ENCODE data around the gene TMSB15C. TPM values are rescaled to one million over a fixed set of nuclear protein-coding genes. Genes with fewer than 3 reads are reported as not detected.
"Not testable (repeated sequence)": the region's sequence is repeated elsewhere in the genome, so short reads cannot be mapped to it uniquely, and the experiment has no call there.

TMSB15C gene
- 5.6 TPM for polyA plus RNA-seq (2013, experiment 1 of 2)
- 6.8 TPM for polyA plus RNA-seq (2013, experiment 2 of 2)

GRCh38 chrX:104075778-104076445, at the start of gene TMSB15C:
TMSB15C (minus strand) TSS chrX:104076236.
- H3K9me3 ChIP-seq (ENCODE audit: control insufficient read depth, low read length); H3K27ac ChIP-seq (ENCODE audit: low read depth, low read length, severe bottlenecking); H3K4me3 ChIP-seq (ENCODE audit: extremely low read depth, insufficient read depth, low read length, poor library complexity, severe bottlenecking); H3K4me1 ChIP-seq (ENCODE audit: control insufficient read depth, insufficient read depth, low read length, poor library complexity, severe bottlenecking); H3K36me3 ChIP-seq (ENCODE audit: control insufficient read depth, insufficient read depth, low read length): not testable (repeated sequence)
- no CpG with 5 or more reads among the region's 46 CpGs for WGBS, 2 experiments (ENCODE audit: insufficient coverage in 2 of 2)

- Histone ChIP-seq H3K9me3 (ENCODE audit: control insufficient read depth, low read length) (no peaks in the 10 kb centered on the region), H3K27ac (ENCODE audit: low read depth, low read length, severe bottlenecking) (no peak overlapping the region), H3K36me3 (ENCODE audit: control insufficient read depth, insufficient read depth, low read length) (no peaks in the 10 kb centered on the region), H3K4me3 (ENCODE audit: extremely low read depth, insufficient read depth, low read length, poor library complexity, severe bottlenecking) (no peak overlapping the region), H3K4me1 (ENCODE audit: control insufficient read depth, insufficient read depth, low read length, poor library complexity, severe bottlenecking) (no peaks in the 10 kb centered on the region)
- WGBS, 2 experiments (ENCODE audit: insufficient coverage in 2 of 2): 93 to 94% methylated on average over 3 of the region's 5 CpGs
Observed at GRCh38 chrX:104122829-104123228, 46.8 kb upstream of the TMSB15C start.

- WGBS, 2 experiments (ENCODE audit: insufficient coverage in 2 of 2): 80% methylated on average over 1 of the region's 1 CpG; no CpG with 5 or more reads in 1 of the 2 experiments
- H3K9me3 ChIP-seq (ENCODE audit: control insufficient read depth, low read length): no peaks in the 10 kb centered on the region
- H3K4me1 ChIP-seq (ENCODE audit: control insufficient read depth, insufficient read depth, low read length, poor library complexity, severe bottlenecking): no peaks in the 10 kb centered on the region
- H3K4me3 ChIP-seq (ENCODE audit: extremely low read depth, insufficient read depth, low read length, poor library complexity, severe bottlenecking): no peak overlapping the region
- H3K27ac ChIP-seq (ENCODE audit: low read depth, low read length, severe bottlenecking): no peak overlapping the region
- no peaks in the 10 kb centered on the region for H3K36me3 ChIP-seq (ENCODE audit: control insufficient read depth, insufficient read depth, low read length)
Observed at GRCh38 chrX:104118765-104119164, 42.7 kb upstream of the TMSB15C start.

GRCh38 chrX:104117759-104118158, 41.7 kb upstream of the TMSB15C start:
- no peaks in the 10 kb centered on the region for H3K4me1 ChIP-seq (ENCODE audit: control insufficient read depth, insufficient read depth, low read length, poor library complexity, severe bottlenecking)
- H3K36me3 ChIP-seq (ENCODE audit: control insufficient read depth, insufficient read depth, low read length): no peaks in the 10 kb centered on the region
- no peak overlapping the region for H3K4me3 ChIP-seq (ENCODE audit: extremely low read depth, insufficient read depth, low read length, poor library complexity, severe bottlenecking)
- H3K27ac ChIP-seq (ENCODE audit: low read depth, low read length, severe bottlenecking): no peak overlapping the region
- no peaks in the 10 kb centered on the region for H3K9me3 ChIP-seq (ENCODE audit: control insufficient read depth, low read length)

- 0% methylated on average over 5 of the region's 24 CpGs; no CpG with 5 or more reads in 1 of the 2 experiments for WGBS, 2 experiments (ENCODE audit: insufficient coverage in 2 of 2)
- H3K4me3 ChIP-seq (ENCODE audit: extremely low read depth, insufficient read depth, low read length, poor library complexity, severe bottlenecking): peak overlapping the region; percentile 47
- H3K27ac ChIP-seq (ENCODE audit: low read depth, low read length, severe bottlenecking): no peak overlapping the region
- no peaks in the 10 kb centered on the region for H3K4me1 ChIP-seq (ENCODE audit: control insufficient read depth, insufficient read depth, low read length, poor library complexity, severe bottlenecking)
- no peaks in the 10 kb centered on the region for H3K9me3 ChIP-seq (ENCODE audit: control insufficient read depth, low read length)
- no peaks in the 10 kb centered on the region for H3K36me3 ChIP-seq (ENCODE audit: control insufficient read depth, insufficient read depth, low read length)
Observed at GRCh38 chrX:104113222-104113965, 37.4 kb upstream of the TMSB15C start.

- Histone ChIP-seq H3K36me3 (ENCODE audit: control insufficient read depth, insufficient read depth, low read length) (no peaks in the 10 kb centered on the region), H3K4me1 (ENCODE audit: control insufficient read depth, insufficient read depth, low read length, poor library complexity, severe bottlenecking) (no peaks in the 10 kb centered on the region), H3K9me3 (ENCODE audit: control insufficient read depth, low read length) (no peaks in the 10 kb centered on the region), H3K4me3 (ENCODE audit: extremely low read depth, insufficient read depth, low read length, poor library complexity, severe bottlenecking) (peak within 1 kb of the TSS; percentile 47), H3K27ac (ENCODE audit: low read depth, low read length, severe bottlenecking) (peak within 1 kb of the TSS; percentile 86)
- 0% methylated on average over 6 to 15 of the region's 67 CpGs for WGBS, 2 experiments (ENCODE audit: insufficient coverage in 2 of 2)
Observed at GRCh38 chrX:104112326-104112951, 36.4 kb upstream of the TMSB15C start, which contains the start of gene ZCCHC18. ZCCHC18 (plus strand) TSS chrX:104112523; CDS start chrX:104114112, 1,589 bp downstream.

GRCh38 chrX:104110491-104111240, 34.6 kb upstream of the TMSB15C start:
- not testable (repeated sequence) for H3K36me3 ChIP-seq (ENCODE audit: control insufficient read depth, insufficient read depth, low read length); H3K27ac ChIP-seq (ENCODE audit: low read depth, low read length, severe bottlenecking); H3K4me1 ChIP-seq (ENCODE audit: control insufficient read depth, insufficient read depth, low read length, poor library complexity, severe bottlenecking); H3K9me3 ChIP-seq (ENCODE audit: control insufficient read depth, low read length); H3K4me3 ChIP-seq (ENCODE audit: extremely low read depth, insufficient read depth, low read length, poor library complexity, severe bottlenecking)
- 83 to 90% methylated on average over 2 of the region's 6 CpGs for WGBS, 2 experiments (ENCODE audit: insufficient coverage in 2 of 2)

GRCh38 chrX:104108955-104109354, 32.9 kb upstream of the TMSB15C start:
- 60% methylated on average over 1 of the region's 1 CpG; no CpG with 5 or more reads in 1 of the 2 experiments for WGBS, 2 experiments (ENCODE audit: insufficient coverage in 2 of 2)
- Histone ChIP-seq H3K36me3 (ENCODE audit: control insufficient read depth, insufficient read depth, low read length) (no peaks in the 10 kb centered on the region), H3K4me1 (ENCODE audit: control insufficient read depth, insufficient read depth, low read length, poor library complexity, severe bottlenecking) (no peaks in the 10 kb centered on the region), H3K9me3 (ENCODE audit: control insufficient read depth, low read length) (no peaks in the 10 kb centered on the region), H3K27ac (ENCODE audit: low read depth, low read length, severe bottlenecking) (no peak overlapping the region), H3K4me3 (ENCODE audit: extremely low read depth, insufficient read depth, low read length, poor library complexity, severe bottlenecking) (no peak overlapping the region)

- H3K27ac ChIP-seq (ENCODE audit: low read depth, low read length, severe bottlenecking): no peak overlapping the region
- no peaks in the 10 kb centered on the region for H3K36me3 ChIP-seq (ENCODE audit: control insufficient read depth, insufficient read depth, low read length)
- no peaks in the 10 kb centered on the region for H3K4me1 ChIP-seq (ENCODE audit: control insufficient read depth, insufficient read depth, low read length, poor library complexity, severe bottlenecking)
- H3K9me3 ChIP-seq (ENCODE audit: control insufficient read depth, low read length): no peaks in the 10 kb centered on the region
- 80 to 89% methylated on average over 1 to 4 of the region's 11 CpGs for WGBS, 2 experiments (ENCODE audit: insufficient coverage in 2 of 2)
- H3K4me3 ChIP-seq (ENCODE audit: extremely low read depth, insufficient read depth, low read length, poor library complexity, severe bottlenecking): no peak overlapping the region
Observed at GRCh38 chrX:104105330-104106262, 29.6 kb upstream of the TMSB15C start.
